IMR-90 (cell line): ENCODE data around the gene CCM2. TPM values are rescaled to one million over a fixed set of nuclear protein-coding genes. Genes with fewer than 3 reads are reported as not detected.

Experiments
- ATAC-seq: fragments of 200-7000 bp; cut with Tn5 transposase; 2 replicates; pipeline ENCODE4 v1.9.1; 2020; ENCODE audit warnings: low read depth, mild to moderate bottlenecking, moderate library complexity
- BruUV-seq: library from RNA; stranded (reverse); fragments of 400-500 nt; replicated peaks from 2 replicates; lab custom pipeline; 2021; lab: Mats Ljungman, UMichigan
- CTCF ChIA-PET: fragments of 300-600 bp; formaldehyde crosslinking; extraction: SDS; loops from one replicate; lab custom pipeline; 2021; ENCODE audit warnings: antibody characterized with exemption; lab: Yijun Ruan, JAX
- POLR2A ChIA-PET: fragments of 300-600 bp; sonication (Branson Sonifier 250); formaldehyde crosslinking; loops from one replicate; lab custom pipeline; 2022; ENCODE audit warnings: antibody characterized with exemption; ENCODE audit not compliant: unreplicated experiment; lab: Charles Lee
- DNase-seq: peaks from one replicate; pipeline ENCODE4 v3.0.0; 2013
- H2AFZ ChIP-seq: replicated peaks from 2 replicates; pipeline ENCODE3; 2013; ENCODE audit warnings: low read length, mild to moderate bottlenecking; ENCODE audit not compliant: poor library complexity
- H2AK5ac ChIP-seq: 2 replicates; pipeline ENCODE4 v1.6.1; 2013; ENCODE audit warnings: low read depth, low read length, inconsistent platforms
- H2AK9ac ChIP-seq: replicated peaks from 2 replicates; pipeline ENCODE3; 2013; ENCODE audit warnings: mild to moderate bottlenecking, low read depth, low read length, moderate library complexity; ENCODE audit not compliant: poor library complexity
- H2BK120ac ChIP-seq: 2 replicates; pipeline ENCODE4 v1.6.1; 2013; ENCODE audit warnings: low read depth, low read length, inconsistent platforms
- H2BK15ac ChIP-seq: 3 replicates; pipeline ENCODE4 v1.6.1; 2013; ENCODE audit warnings: low read depth, low read length, inconsistent platforms
- H2BK20ac ChIP-seq: 2 replicates; pipeline ENCODE4 v1.6.1; 2013; ENCODE audit warnings: low read depth, mild to moderate bottlenecking, inconsistent platforms, low read length, moderate library complexity
- H2BK5ac ChIP-seq: 2 replicates; pipeline ENCODE4 v1.6.1; 2013; ENCODE audit warnings: mild to moderate bottlenecking, low read depth, low read length, inconsistent platforms; ENCODE audit not compliant: poor library complexity, severe bottlenecking
- H3K14ac ChIP-seq: replicated peaks from 2 replicates; pipeline ENCODE4 v1.6.1; 2013; ENCODE audit warnings: low read depth, low read length, inconsistent platforms
- H3K18ac ChIP-seq: 2 replicates; pipeline ENCODE4 v1.6.1; 2013; ENCODE audit warnings: low read depth, low read length, control low read depth
- H3K23ac ChIP-seq: 2 replicates; pipeline ENCODE4 v1.6.1; 2013; ENCODE audit warnings: low read depth, low read length, inconsistent platforms
- H3K27ac ChIP-seq: 2 replicates; pipeline ENCODE4 v1.5.1; 2013; ENCODE audit warnings: mild to moderate bottlenecking, control low read depth, low read length; ENCODE audit not compliant: insufficient read depth
- H3K27me3 ChIP-seq: 2 replicates; pipeline ENCODE4 v1.6.1; 2013; ENCODE audit warnings: low read length; ENCODE audit not compliant: control insufficient read depth, insufficient read depth
- H3K36me3 ChIP-seq: 2 replicates; pipeline ENCODE4 v1.6.1; 2013; ENCODE audit warnings: low read length, mixed read lengths; ENCODE audit not compliant: control insufficient read depth, insufficient read depth
- H3K4ac ChIP-seq: 2 replicates; pipeline ENCODE4 v1.6.1; 2013; ENCODE audit warnings: low read depth, low read length, inconsistent platforms
- H3K4me1 ChIP-seq: 2 replicates; pipeline ENCODE4 v1.6.1; 2013; ENCODE audit warnings: low read length, mixed read lengths; ENCODE audit not compliant: control insufficient read depth, insufficient read depth
- H3K4me2 ChIP-seq: 2 replicates; pipeline ENCODE4 v1.6.1; 2013; ENCODE audit warnings: low read depth, mild to moderate bottlenecking, control low read depth, low read length, moderate library complexity
- H3K4me3 ChIP-seq: 2 replicates; pipeline ENCODE4 v1.5.1; 2013; ENCODE audit warnings: low read depth, mild to moderate bottlenecking, control low read depth, low read length, moderate library complexity; ENCODE audit not compliant: insufficient read depth
- H3K56ac ChIP-seq: 2 replicates; pipeline ENCODE4 v1.6.1; 2013; ENCODE audit warnings: low read length, inconsistent platforms; ENCODE audit not compliant: insufficient read depth; ENCODE audit errors: extremely low read depth
- H3K79me1 ChIP-seq, 2 experiments: 2 replicates each; pipeline ENCODE4 v1.6.1; 2013; ENCODE audit warnings: low read length in 2 of 2, inconsistent platforms in 1 of 2, low read depth in 1 of 2
- H3K9ac ChIP-seq: 2 replicates; pipeline ENCODE4 v1.6.1; 2013; ENCODE audit warnings: low read depth, low read length, control low read depth
- H3K9me1 ChIP-seq: 2 replicates; pipeline ENCODE4 v1.6.1; 2013; ENCODE audit warnings: low read length, inconsistent platforms; ENCODE audit not compliant: insufficient read depth
- H3K9me3 ChIP-seq: 2 replicates; pipeline ENCODE4 v1.6.1; 2013; ENCODE audit warnings: low read length; ENCODE audit not compliant: control insufficient read depth, insufficient read depth
- H4K20me1 ChIP-seq: 2 replicates; pipeline ENCODE4 v1.6.1; 2013; ENCODE audit warnings: low read length, inconsistent platforms; ENCODE audit not compliant: insufficient read depth
- H4K5ac ChIP-seq: 2 replicates; pipeline ENCODE4 v1.6.1; 2013; ENCODE audit warnings: mild to moderate bottlenecking, low read depth, low read length, control low read depth
- H4K8ac ChIP-seq, 2 experiments: 2 replicates each; pipeline ENCODE4 v1.6.1; 2013; ENCODE audit warnings: low read depth in 2 of 2, low read length in 2 of 2, control low read depth in 1 of 2, inconsistent platforms in 1 of 2
- H4K91ac ChIP-seq: 2 replicates; pipeline ENCODE4 v1.6.1; 2013; ENCODE audit warnings: low read depth, low read length, inconsistent platforms; ENCODE audit not compliant: insufficient read depth
- BHLHE40 ChIP-seq: fragments of 150-350 bp; IDR thresholded peaks from 2 replicates; pipeline ENCODE4 v1.6.1; 2016; ENCODE audit warnings: mild to moderate bottlenecking, low read depth, low read length
- CEBPB ChIP-seq: IDR thresholded peaks from 2 replicates; pipeline ENCODE4 v1.6.1; 2012; ENCODE audit warnings: low read depth, low read length, improper control_type of control experiment
- CTCF ChIP-seq: conservative IDR thresholded peaks from 2 replicates; pipeline ENCODE4 v1.5.1; 2012; ENCODE audit warnings: mild to moderate bottlenecking, low read depth, low read length, improper control_type of control experiment
- ELK1 ChIP-seq: fragments of 150-350 bp; IDR thresholded peaks from 2 replicates; pipeline ENCODE4 v1.6.1; 2016; ENCODE audit warnings: low read depth, mild to moderate bottlenecking, low read length, moderate library complexity, borderline replicate concordance
- FOS ChIP-seq: fragments of 150-350 bp; IDR thresholded peaks from 2 replicates; pipeline ENCODE4 v1.6.1; 2016; ENCODE audit warnings: low read depth, low read length
- MAFK ChIP-seq: IDR thresholded peaks from 2 replicates; pipeline ENCODE4 v1.6.1; 2012; ENCODE audit warnings: low read depth, low read length, improper control_type of control experiment
- MAZ ChIP-seq: IDR thresholded peaks from 2 replicates; pipeline ENCODE4 v1.6.1; 2012; ENCODE audit warnings: low read depth, mild to moderate bottlenecking, low read length, improper control_type of control experiment, moderate library complexity, borderline replicate concordance
- MXI1 ChIP-seq: IDR thresholded peaks from 2 replicates; pipeline ENCODE4 v1.6.1; 2012; ENCODE audit warnings: low read depth, mild to moderate bottlenecking, low read length, moderate library complexity, borderline replicate concordance
- NFE2L2 ChIP-seq: fragments of 150-350 bp; IDR thresholded peaks from 2 replicates; pipeline ENCODE4 v1.6.1; 2016; ENCODE audit warnings: low read depth, mild to moderate bottlenecking, low read length
- POLR2A ChIP-seq: IDR thresholded peaks from 2 replicates; pipeline ENCODE4 v1.6.1; 2012; ENCODE audit warnings: mild to moderate bottlenecking, low read depth, low read length
- RAD21 ChIP-seq: IDR thresholded peaks from 2 replicates; pipeline ENCODE4 v1.6.1; 2012; ENCODE audit warnings: low read length, improper control_type of control experiment
- RFX5 ChIP-seq: IDR thresholded peaks from 2 replicates; pipeline ENCODE4 v1.8.0; 2012; ENCODE audit warnings: low read depth, mild to moderate bottlenecking, low read length, moderate library complexity
- SMC3 ChIP-seq: fragments of 150-350 bp; IDR thresholded peaks from 2 replicates; pipeline ENCODE4 v1.6.1; 2016; ENCODE audit warnings: low read depth, mild to moderate bottlenecking, antibody characterized with exemption, low read length, moderate library complexity
- USF2 ChIP-seq: fragments of 150-350 bp; IDR thresholded peaks from 2 replicates; pipeline ENCODE4 v1.6.1; 2017; ENCODE audit warnings: mild to moderate bottlenecking, antibody characterized with exemption, low read length, low read depth
- WGBS, 2 experiments: methylation state at CpG; one replicate each; pipeline versions ENCODE4 v1.1.5 to v1.1.7; 2013; ENCODE audit warnings: missing lambda C conversion rate in 2 of 2; ENCODE audit not compliant: insufficient read length in 1 of 2; ENCODE audit errors: extremely low coverage in 2 of 2; 5-methylcytosine and 5-hydroxymethylcytosine counted together
- dilution Hi-C: fragments of 300-500 bp; cut with HindIII; formaldehyde crosslinking; loops from one replicate; pipeline ENCODE4 v1.14.3; 2018; ENCODE audit warnings: low sequenced_read_pairs; ENCODE audit not compliant: unreplicated experiment
- in situ Hi-C: fragments of 300-500 bp; cut with MboI; formaldehyde crosslinking; loops from 3 replicates; pipeline ENCODE4 v1.14.3; 2019; ENCODE audit warnings: low sequenced_read_pairs, inconsistent platforms, mixed read lengths
- intact Hi-C: fragments of 100-400 bp; cut with micrococcal nuclease; formaldehyde crosslinking; loops from 2 replicates; pipeline ENCODE4 v1.10.0; 2022
- polyA plus RNA-seq, 3 experiments: library from polyadenylated mRNA; depleted of rRNA; stranded (reverse); fragments of >200 nt; gene quantifications; 2 replicates each; pipeline ENCODE4 v1.2.3, GENCODE V29; 2012; ENCODE audit warnings: low replicate concordance in 1 of 3
- total RNA-seq: library from RNA; depleted of rRNA; stranded (reverse); fragments of >200 nt; gene quantifications from 2 replicates; pipeline ENCODE4 v1.2.3, GENCODE V29; 2012

Gene CCM2
- total and polyA plus RNA-seq, 2 of the 4 experiments (the other 2 are of a cell fraction) = 65.2 to 78.5 TPM

- TF ChIP-seq ELK1 (no peak), MAFK (no peak), FOS (no peak), RFX5 (no peak), MXI1 (no peak), MAZ (no peak), POLR2A (no peak), CTCF (no peak), NFE2L2 (no peak), SMC3 (no peak), BHLHE40 (no peak), CEBPB (no peak), RAD21 (no peak), USF2 (no peak)
- H4K20me1 ChIP-seq = peaks cover 25% of the 10 kb centered on the region
- H3K36me3 ChIP-seq = peaks cover 22% of the 10 kb centered on the region
These were observed 61.9 kb downstream of the CCM2 start for GRCh38 chr7:45061806-45062425.

More at GRCh38 chr7:45061806-45062425, 61.9 kb downstream of the CCM2 start:
- H3K14ac ChIP-seq = no peak overlapping the region
- no peak overlapping the region for H2BK5ac ChIP-seq
- peaks cover 36 to 81% of the 10 kb centered on the region in 2 experiments for H3K79me1 ChIP-seq
- H3K4me3 ChIP-seq = no peak overlapping the region
- BruUV-seq = no TSS peak
- dilution Hi-C loops (no loop called here), in situ Hi-C loops (no loop called here), intact Hi-C loops (no loop called here)
- no peak overlapping the region for H2AFZ ChIP-seq
- H3K27ac ChIP-seq = no peak overlapping the region
- no peak overlapping the region for H4K91ac ChIP-seq
- no peak overlapping the region for H3K56ac ChIP-seq
- DNase-seq = no peak
- ChIA-PET CTCF (no interaction called here), POLR2A (no interaction called here)
- ATAC-seq = no peak
- no peak overlapping the region for H2BK120ac ChIP-seq
- H2AK5ac ChIP-seq = no peak overlapping the region
- H3K4me2 ChIP-seq = no peak overlapping the region
- no peak overlapping the region for H3K23ac ChIP-seq
- no peak overlapping the region for H3K9ac ChIP-seq
- H3K4me1 ChIP-seq = peaks cover 1% of the 10 kb centered on the region
- no CpG with 5 or more reads among the region's 1 CpG for WGBS, 2 experiments
- no peak overlapping the region for H4K8ac ChIP-seq
- no peak overlapping the region for H4K5ac ChIP-seq
- no peak overlapping the region for H3K4ac ChIP-seq
- H3K27me3 ChIP-seq = no peaks in the 10 kb centered on the region
- no peak overlapping the region for H2BK20ac ChIP-seq
- no peak overlapping the region for H2BK15ac ChIP-seq
- H3K9me1 ChIP-seq = peaks cover 22% of the 10 kb centered on the region
- no peaks in the 10 kb centered on the region for H3K9me3 ChIP-seq
- no peak overlapping the region for H2AK9ac ChIP-seq
- no peak overlapping the region for H3K18ac ChIP-seq
